MM.1S (cell line): ENCODE results near the gene SLC30A1.
"Not testable (repeated sequence)": the region's sequence is repeated elsewhere in the genome, so short reads cannot be mapped to it uniquely, and the experiment has no call there.

Experiments used
- DNase-seq: peaks from one replicate; pipeline ENCODE4 v3.0.0-alpha.2; 2015
- H2AFZ ChIP-seq: fragments of 300-600 bp; sonication (generic); 2 replicates; pipeline ENCODE4 v1.6.0; 2016; ENCODE audit warnings: antibody characterized with exemption, low read length
- H3F3A ChIP-seq: fragments of 300-600 bp; sonication (generic); 2 replicates; pipeline ENCODE4 v1.6.1; 2016; ENCODE audit warnings: mild to moderate bottlenecking, antibody characterized with exemption, low read length, moderate library complexity, mixed read lengths; ENCODE audit not compliant: insufficient read depth
- H3K27ac ChIP-seq: fragments of 300-600 bp; sonication (generic); 2 replicates; pipeline ENCODE4 v1.5.1; 2016; ENCODE audit warnings: mild to moderate bottlenecking, low read length
- H3K27me3 ChIP-seq: fragments of 300-600 bp; sonication (generic); replicated peaks from 2 replicates; pipeline ENCODE4 v1.6.0; 2016; ENCODE audit warnings: low read length; ENCODE audit not compliant: insufficient read depth
- H3K36me3 ChIP-seq: fragments of 300-600 bp; sonication (generic); replicated peaks from 2 replicates; pipeline ENCODE4 v1.6.1; 2016; ENCODE audit warnings: mild to moderate bottlenecking, low read length, mixed read lengths; ENCODE audit not compliant: insufficient read depth
- H3K4me1 ChIP-seq: fragments of 300-600 bp; sonication (generic); 2 replicates; pipeline ENCODE4 v1.6.1; 2016; ENCODE audit warnings: low read length, mixed read lengths
- H3K4me2 ChIP-seq: fragments of 300-600 bp; sonication (generic); 2 replicates; pipeline ENCODE4 v1.6.0; 2016; ENCODE audit warnings: low read depth, low read length
- H3K4me3 ChIP-seq: fragments of 300-600 bp; sonication (generic); 2 replicates; pipeline ENCODE4 v1.5.1; 2016; ENCODE audit warnings: low read length, mixed read lengths
- H3K79me2 ChIP-seq: fragments of 300-600 bp; sonication (generic); 2 replicates; pipeline ENCODE4 v1.6.1; 2016; ENCODE audit warnings: mixed run types, low read length, mixed read lengths
- H3K9ac ChIP-seq: fragments of 300-600 bp; sonication (generic); 2 replicates; pipeline ENCODE4 v1.6.1; 2016; ENCODE audit warnings: low read length, mixed read lengths
- H3K9me2 ChIP-seq: fragments of 300-600 bp; sonication (generic); replicated peaks from 2 replicates; pipeline ENCODE4 v1.6.1; 2016; ENCODE audit warnings: mild to moderate bottlenecking, low read length, mixed read lengths; ENCODE audit not compliant: insufficient read depth
- H3K9me3 ChIP-seq: fragments of 300-600 bp; sonication (generic); replicated peaks from 2 replicates; pipeline ENCODE4 v1.6.1; 2016; ENCODE audit warnings: mild to moderate bottlenecking, low read length, mixed read lengths; ENCODE audit not compliant: insufficient read depth
- H4K20me1 ChIP-seq: fragments of 300-600 bp; sonication (generic); 2 replicates; pipeline ENCODE4 v1.6.1; 2016; ENCODE audit warnings: mild to moderate bottlenecking, low read length, moderate library complexity, mixed read lengths; ENCODE audit not compliant: insufficient read depth
- EZH2 ChIP-seq: fragments of 300-600 bp; sonication (generic); optimal IDR thresholded peaks from 2 replicates; pipeline ENCODE3; 2017; ENCODE audit warnings: low read depth, mild to moderate bottlenecking, antibody characterized with exemption, low read length, mixed read lengths
- EZH2phosphoT487 ChIP-seq: fragments of 300-600 bp; sonication (generic); IDR thresholded peaks from 2 replicates; pipeline ENCODE4 v1.6.1; 2018; ENCODE audit warnings: antibody characterized with exemption, low read length
- TF ChIP-seq, protein P1 (sequence below): fragments of 300-600 bp; sonication (generic); IDR thresholded peaks from 2 replicates; pipeline ENCODE4 v1.5.1; 2016; ENCODE audit warnings: antibody characterized with exemption, low read length, mixed read lengths

Gene SLC30A1

DNA sequence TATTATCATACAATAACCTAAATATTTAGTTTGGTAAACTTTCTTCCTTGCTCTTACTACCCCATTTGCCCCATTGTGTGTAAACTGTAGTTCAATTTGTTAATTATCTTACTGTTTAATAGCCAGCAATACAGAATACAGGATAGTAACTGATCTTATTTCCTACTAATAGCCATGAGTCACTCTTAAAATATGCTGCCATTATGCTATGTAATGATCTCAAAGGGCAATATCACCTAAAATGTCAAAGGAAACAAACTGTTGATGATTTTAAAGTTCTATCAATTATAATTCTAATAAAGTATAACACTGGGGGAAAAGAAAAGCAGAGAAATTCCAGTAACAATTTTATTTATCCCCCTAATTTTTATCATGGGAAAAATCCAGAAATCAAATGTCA, 4.3 kb downstream of the SLC30A1 start:
- Histone ChIP-seq H4K20me1 (peaks cover 10% of the 10 kb centered on the region), H3K27me3 (no peaks in the 10 kb centered on the region), H3K4me1 (peaks cover 38% of the 10 kb centered on the region), H3K27ac (peak overlapping the region; percentile 77; the same call in 1 of the 2 replicates), H3K79me2 (peaks cover 85% of the 10 kb centered on the region), H3K4me3 (peak overlapping the region; percentile 96), H3F3A (peaks cover 55% of the 10 kb centered on the region), H3K9me2 (no peaks in the 10 kb centered on the region), H2AFZ (no peak overlapping the region), H3K4me2 (peak overlapping the region; percentile 81), H3K9ac (peak overlapping the region; percentile 92; the same call in 1 of the 2 replicates), H3K36me3 (peaks cover 13% of the 10 kb centered on the region), H3K9me3 (no peaks in the 10 kb centered on the region)
- TF ChIP-seq, protein P1, sequence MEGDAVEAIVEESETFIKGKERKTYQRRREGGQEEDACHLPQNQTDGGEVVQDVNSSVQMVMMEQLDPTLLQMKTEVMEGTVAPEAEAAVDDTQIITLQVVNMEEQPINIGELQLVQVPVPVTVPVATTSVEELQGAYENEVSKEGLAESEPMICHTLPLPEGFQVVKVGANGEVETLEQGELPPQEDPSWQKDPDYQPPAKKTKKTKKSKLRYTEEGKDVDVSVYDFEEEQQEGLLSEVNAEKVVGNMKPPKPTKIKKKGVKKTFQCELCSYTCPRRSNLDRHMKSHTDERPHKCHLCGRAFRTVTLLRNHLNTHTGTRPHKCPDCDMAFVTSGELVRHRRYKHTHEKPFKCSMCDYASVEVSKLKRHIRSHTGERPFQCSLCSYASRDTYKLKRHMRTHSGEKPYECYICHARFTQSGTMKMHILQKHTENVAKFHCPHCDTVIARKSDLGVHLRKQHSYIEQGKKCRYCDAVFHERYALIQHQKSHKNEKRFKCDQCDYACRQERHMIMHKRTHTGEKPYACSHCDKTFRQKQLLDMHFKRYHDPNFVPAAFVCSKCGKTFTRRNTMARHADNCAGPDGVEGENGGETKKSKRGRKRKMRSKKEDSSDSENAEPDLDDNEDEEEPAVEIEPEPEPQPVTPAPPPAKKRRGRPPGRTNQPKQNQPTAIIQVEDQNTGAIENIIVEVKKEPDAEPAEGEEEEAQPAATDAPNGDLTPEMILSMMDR: no peak
- TF ChIP-seq EZH2phosphoT487: no peak
- no peak for TF ChIP-seq EZH2
- no peak for DNase-seq

DNA sequence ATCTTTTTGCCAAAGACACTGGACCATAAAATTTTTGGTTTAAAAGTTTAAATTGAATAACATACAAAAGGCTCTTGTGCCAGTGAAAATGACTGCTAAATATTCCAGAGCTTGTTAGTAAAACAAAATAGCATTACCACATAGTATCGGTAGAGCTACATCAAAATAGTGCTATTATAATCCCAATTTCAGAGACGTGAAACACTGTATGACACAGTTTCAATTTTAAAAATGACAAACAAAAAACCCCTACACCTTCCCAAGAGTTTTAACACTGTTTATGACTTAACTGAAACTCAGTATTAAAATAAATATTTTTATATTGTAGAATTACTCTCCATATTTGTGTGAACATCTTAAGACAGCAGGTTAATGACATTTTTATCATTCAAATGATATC, 7.0 kb downstream of the SLC30A1 start:
- peaks cover 65% of the 10 kb centered on the region for H3K79me2 ChIP-seq

DNA sequence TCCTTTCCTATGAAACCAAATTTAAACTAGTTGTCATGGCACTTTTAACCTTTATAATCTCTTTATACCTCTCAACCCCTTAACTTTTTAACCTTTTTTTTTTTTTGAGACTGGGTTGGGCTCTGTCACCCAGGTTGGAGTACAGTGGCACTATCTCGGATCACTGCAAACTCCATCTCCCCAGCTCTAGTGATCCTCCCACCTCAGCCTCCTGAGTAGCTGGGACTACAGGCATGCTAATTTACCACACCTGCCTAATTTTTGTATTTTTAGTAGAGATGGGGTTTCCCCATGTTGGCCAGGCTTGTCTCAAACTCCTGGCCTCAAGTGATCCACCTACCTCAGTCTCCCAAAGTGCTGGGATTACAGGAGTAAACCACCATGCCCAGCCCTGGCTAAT, 8.6 kb downstream of the SLC30A1 start:
- Histone ChIP-seq H3K4me2 (peak overlapping the region; percentile 81), H3F3A (peaks cover 36% of the 10 kb centered on the region), H3K27ac (peak overlapping the region; percentile 68; the same call in 1 of the 2 replicates), H3K79me2 (peaks cover 48% of the 10 kb centered on the region), H3K4me1 (peaks cover 37% of the 10 kb centered on the region)
- not testable (repeated sequence) for H3K9me3 ChIP-seq, H3K9me2 ChIP-seq, H3K4me3 ChIP-seq, H3K9ac ChIP-seq, H3K27me3 ChIP-seq, H2AFZ ChIP-seq, H4K20me1 ChIP-seq, H3K36me3 ChIP-seq
- peak; percentile 51 for DNase-seq

More for the DNA sequence above, 7.0 kb downstream of the SLC30A1 start:
- peak overlapping the region; percentile 68 for H3K27ac ChIP-seq
- H2AFZ ChIP-seq: no peak overlapping the region
- H3F3A ChIP-seq: peaks cover 52% of the 10 kb centered on the region
- H3K4me3 ChIP-seq: peak overlapping the region; percentile 96
- H3K4me2 ChIP-seq: peak overlapping the region; percentile 81
- H3K27me3 ChIP-seq: no peaks in the 10 kb centered on the region
- H3K36me3 ChIP-seq: peaks cover 13% of the 10 kb centered on the region
- H3K4me1 ChIP-seq: peaks cover 42% of the 10 kb centered on the region
- H4K20me1 ChIP-seq: peaks cover 3% of the 10 kb centered on the region
- no peaks in the 10 kb centered on the region for H3K9me2 ChIP-seq
- no peak for TF ChIP-seq EZH2
- no peak for TF ChIP-seq EZH2phosphoT487
- TF ChIP-seq, protein P1: no peak
- peak overlapping the region; percentile 92 for H3K9ac ChIP-seq
- DNase-seq: no peak
- H3K9me3 ChIP-seq: no peaks in the 10 kb centered on the region

DNA sequence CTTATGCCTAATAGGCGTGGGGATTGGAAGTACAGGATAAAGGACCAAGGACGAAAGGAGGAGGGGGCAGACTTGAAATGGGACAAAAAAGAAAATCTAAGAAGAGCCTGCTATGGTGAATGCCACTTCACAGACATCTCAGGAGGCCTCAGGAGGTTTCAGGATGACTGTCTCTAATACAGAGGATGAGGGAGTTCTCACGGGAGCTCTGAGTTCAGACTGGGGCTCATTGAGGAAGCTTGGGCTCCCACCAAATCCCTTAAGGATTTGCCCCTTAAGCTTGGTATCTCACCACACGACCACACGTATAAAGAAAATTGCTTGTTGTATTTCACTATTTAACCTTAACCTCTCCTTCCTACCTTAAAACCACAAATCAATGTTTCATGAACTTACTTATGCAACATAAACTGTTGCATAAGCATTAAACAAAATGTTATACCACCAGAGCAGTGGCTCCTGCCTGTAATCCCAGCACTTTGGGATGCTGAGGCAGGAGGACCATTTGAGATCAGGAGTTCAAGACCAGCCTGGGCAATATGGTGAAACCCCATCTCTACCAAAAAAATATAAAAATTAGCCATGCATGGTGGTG, 12.4 kb downstream of the SLC30A1 start:
- Histone ChIP-seq H2AFZ (no peak overlapping the region), H3K27ac (no peak overlapping the region), H3K9me3 (no peaks in the 10 kb centered on the region), H3F3A (peaks cover 3% of the 10 kb centered on the region; the same call in 1 of the 2 replicates), H3K4me1 (peaks cover 19% of the 10 kb centered on the region), H3K4me2 (no peak overlapping the region), H3K27me3 (no peaks in the 10 kb centered on the region), H3K79me2 (peaks cover 10% of the 10 kb centered on the region), H4K20me1 (no peaks in the 10 kb centered on the region), H3K4me3 (no peak overlapping the region), H3K36me3 (no peaks in the 10 kb centered on the region), H3K9ac (no peak overlapping the region), H3K9me2 (no peaks in the 10 kb centered on the region)
- no peak for DNase-seq
- TF ChIP-seq EZH2phosphoT487 (no peak), EZH2 (no peak)
- TF ChIP-seq, protein P1: no peak
